Astrocyte (in vitro differentiated cells and primary cell): ENCODE data around the gene NDUFA5. TPM values are rescaled to one million over a fixed set of nuclear protein-coding genes. Genes with fewer than 3 reads are reported as not detected.
A peak's percentile ranks its signal among the peaks of the same experiment; 100 is the strongest.

Experiments
- DNase-seq: peaks from one replicate; pipeline ENCODE4 v3.0.0-alpha.2; 2010; ENCODE audit warnings: low read depth
- FAIRE-seq: peaks from 2 replicates; lab custom pipeline; 2011; peaks lifted over from hg19 to GRCh38; lab: Jason Lieb, UNC
- H2AFZ ChIP-seq: 2 replicates; pipeline ENCODE4 v1.6.0; 2012; ENCODE audit warnings: low read depth, low read length, inconsistent platforms
- H3K27ac ChIP-seq: 2 replicates; pipeline ENCODE4 v1.5.1; 2011; ENCODE audit warnings: low read depth, low read length, inconsistent platforms
- H3K27me3 ChIP-seq: 2 replicates; pipeline ENCODE4 v1.6.0; 2011; ENCODE audit warnings: low read length, inconsistent platforms; ENCODE audit not compliant: insufficient read depth
- H3K36me3 ChIP-seq: 2 replicates; pipeline ENCODE4 v1.5.1; 2011; ENCODE audit warnings: low read length, inconsistent platforms; ENCODE audit not compliant: insufficient read depth
- H3K4me1 ChIP-seq: 2 replicates; pipeline ENCODE4 v1.5.1; 2011; ENCODE audit warnings: low read length, inconsistent platforms; ENCODE audit not compliant: insufficient read depth
- H3K4me2 ChIP-seq: 2 replicates; pipeline ENCODE4 v1.6.0; 2012; ENCODE audit warnings: low read length, inconsistent platforms
- H3K4me3 ChIP-seq: 2 replicates; pipeline ENCODE4 v1.5.1; 2011; ENCODE audit warnings: low read depth, mild to moderate bottlenecking, low read length, inconsistent platforms; ENCODE audit not compliant: insufficient read depth
- H3K79me2 ChIP-seq: 2 replicates; pipeline ENCODE4 v1.6.0; 2012; ENCODE audit warnings: mild to moderate bottlenecking, low read length, inconsistent platforms; ENCODE audit not compliant: insufficient read depth
- H3K9ac ChIP-seq: 2 replicates; pipeline ENCODE4 v1.6.0; 2012; ENCODE audit warnings: mild to moderate bottlenecking, low read length, inconsistent platforms
- H3K9me3 ChIP-seq: 2 replicates; pipeline ENCODE4 v1.5.1; 2012; ENCODE audit warnings: low read depth, mild to moderate bottlenecking, low read length, inconsistent platforms; ENCODE audit not compliant: insufficient read depth
- H4K20me1 ChIP-seq: 2 replicates; pipeline ENCODE4 v1.6.0; 2012; ENCODE audit warnings: low read length, inconsistent platforms; ENCODE audit not compliant: insufficient read depth
- H3K27ac Mint-ChIP-seq: one replicate; pipeline ENCODE4 v1.8.0; 2021; ENCODE audit warnings: mild to moderate bottlenecking, mixed read lengths; ENCODE audit not compliant: unreplicated experiment
- H3K27me3 Mint-ChIP-seq: one replicate; pipeline ENCODE4 v1.8.0; 2021; ENCODE audit warnings: low read depth, mixed read lengths; ENCODE audit not compliant: unreplicated experiment
- H3K36me3 Mint-ChIP-seq: one replicate; pipeline ENCODE4 v1.8.0; 2021; ENCODE audit warnings: low read depth, mixed read lengths; ENCODE audit not compliant: unreplicated experiment
- H3K4me1 Mint-ChIP-seq: one replicate; pipeline ENCODE4 v1.8.0; 2021; ENCODE audit warnings: low read depth, mixed read lengths; ENCODE audit not compliant: unreplicated experiment
- H3K4me3 Mint-ChIP-seq: one replicate; pipeline ENCODE4 v1.8.0; 2021; ENCODE audit warnings: mild to moderate bottlenecking, moderate library complexity, mixed read lengths; ENCODE audit not compliant: unreplicated experiment
- H3K9me3 Mint-ChIP-seq: one replicate; pipeline ENCODE4 v1.8.0; 2021; ENCODE audit warnings: mild to moderate bottlenecking, mixed read lengths; ENCODE audit not compliant: unreplicated experiment
- CTCF ChIP-seq: IDR thresholded peaks from 2 replicates; pipeline ENCODE4 v1.5.1; 2011; ENCODE audit warnings: low read depth, mild to moderate bottlenecking, inconsistent platforms, low read length, moderate library complexity; ENCODE audit not compliant: insufficient read depth
- EZH2 ChIP-seq: IDR thresholded peaks from 2 replicates; pipeline ENCODE4 v1.6.1; 2012; ENCODE audit warnings: mild to moderate bottlenecking, low read length, inconsistent platforms; ENCODE audit not compliant: insufficient read depth
- total RNA-seq: library from RNA; stranded (reverse); gene quantifications from 2 replicates; pipeline ENCODE4 v1.2.1, GENCODE V29; 2021

Gene NDUFA5
- total RNA-seq, 1 donor from 2014 or later: 48.9 TPM

DNA sequence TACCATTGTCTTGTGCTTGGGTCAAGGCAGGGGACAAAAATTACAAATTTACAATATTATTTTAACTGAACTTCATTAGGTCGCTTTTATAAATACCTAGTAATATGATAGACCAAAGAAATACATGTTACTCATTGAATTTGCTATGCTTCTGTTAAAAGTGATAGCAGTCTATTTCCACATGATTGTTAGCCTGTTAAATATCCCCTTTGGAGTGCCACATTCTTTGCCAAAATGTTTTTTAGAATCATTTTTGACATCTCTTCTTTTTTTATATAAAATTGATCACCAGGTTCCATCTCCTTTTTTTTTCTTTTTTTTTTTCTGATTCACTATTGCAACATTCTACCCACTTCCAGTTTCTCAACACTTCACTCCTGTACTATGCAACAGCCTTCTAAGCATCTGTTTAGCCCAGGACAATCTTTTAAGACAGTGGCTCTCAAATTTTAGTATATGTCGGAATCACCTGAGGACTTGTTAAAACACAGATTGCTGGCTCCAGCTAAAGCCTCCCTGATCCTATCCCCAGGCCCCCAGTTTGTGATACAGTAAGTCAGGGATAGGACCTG is 16.4 kb upstream of the NDUFA5 start:
- no peak overlapping the region for H2AFZ ChIP-seq
- no peaks in the 10 kb centered on the region for H4K20me1 ChIP-seq
- H3K27ac Mint-ChIP-seq: no peak overlapping the region
- TF ChIP-seq CTCF (no peak), EZH2 (no peak)
- no peak overlapping the region for H3K9ac ChIP-seq
- H3K36me3 ChIP-seq: no peaks in the 10 kb centered on the region
- no peak for DNase-seq
- no peaks in the 10 kb centered on the region for H3K27me3 ChIP-seq
- no peak overlapping the region for H3K27ac ChIP-seq
- H3K4me2 ChIP-seq: no peak overlapping the region
- H3K9me3 ChIP-seq: no peaks in the 10 kb centered on the region
- H3K9me3 Mint-ChIP-seq: no peaks in the 10 kb centered on the region
- no peaks in the 10 kb centered on the region for H3K79me2 ChIP-seq
- no peaks in the 10 kb centered on the region for H3K36me3 Mint-ChIP-seq
- no peak for FAIRE-seq
- H3K4me1 Mint-ChIP-seq: no peaks in the 10 kb centered on the region
- H3K4me3 ChIP-seq: no peak overlapping the region
- H3K4me3 Mint-ChIP-seq: no peak overlapping the region
- no peaks in the 10 kb centered on the region for H3K4me1 ChIP-seq
- H3K27me3 Mint-ChIP-seq: no peaks in the 10 kb centered on the region

- Mint-ChIP-seq H3K27ac (no peak overlapping the region), H3K4me1 (no peaks in the 10 kb centered on the region), H3K36me3 (no peaks in the 10 kb centered on the region), H3K9me3 (no peaks in the 10 kb centered on the region), H3K27me3 (no peaks in the 10 kb centered on the region), H3K4me3 (no peak overlapping the region)
- H3K9me3 ChIP-seq: no peaks in the 10 kb centered on the region
- H3K9ac ChIP-seq: no peak overlapping the region
- DNase-seq (no peak), FAIRE-seq (no peak)
- no peaks in the 10 kb centered on the region for H3K79me2 ChIP-seq
- H3K36me3 ChIP-seq: no peaks in the 10 kb centered on the region
- H3K4me2 ChIP-seq: no peak overlapping the region
- H2AFZ ChIP-seq: no peak overlapping the region
- no peaks in the 10 kb centered on the region for H3K4me1 ChIP-seq
- H4K20me1 ChIP-seq: no peaks in the 10 kb centered on the region
- no peak for TF ChIP-seq EZH2
- TF ChIP-seq CTCF: no peak
- no peaks in the 10 kb centered on the region for H3K27me3 ChIP-seq
- H3K4me3 ChIP-seq: no peak overlapping the region
- H3K27ac ChIP-seq: no peak overlapping the region
Measured at GRCh38 chr7:123573341-123573740, 15.7 kb upstream of the NDUFA5 start.

DNA sequence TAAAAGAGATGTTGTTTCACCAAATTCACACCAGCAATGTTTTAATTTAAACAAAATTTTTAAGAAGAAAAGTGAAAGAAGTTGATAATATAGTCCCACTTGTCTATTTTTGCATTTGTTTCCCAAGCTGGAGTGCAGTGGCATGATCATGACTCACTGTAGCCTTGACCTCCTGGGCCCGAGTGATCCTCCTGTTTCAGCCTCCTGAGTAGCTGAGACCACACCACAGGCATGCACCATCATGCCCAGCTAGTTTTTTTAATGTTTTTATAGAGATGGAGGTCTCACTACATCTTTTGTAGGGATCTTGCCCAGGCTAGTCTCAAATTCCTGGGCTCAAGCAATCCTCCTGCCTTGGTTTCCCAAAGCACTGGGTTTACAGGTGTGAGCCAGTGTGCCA is 14.1 kb upstream of the NDUFA5 start:
- Histone ChIP-seq H3K27me3 (no peaks in the 10 kb centered on the region), H3K36me3 (no peaks in the 10 kb centered on the region), H2AFZ (no peak overlapping the region), H3K79me2 (no peaks in the 10 kb centered on the region), H3K4me3 (no peak overlapping the region), H3K4me2 (no peak overlapping the region), H3K9ac (no peak overlapping the region), H3K9me3 (no peaks in the 10 kb centered on the region), H3K4me1 (no peaks in the 10 kb centered on the region), H3K27ac (no peak overlapping the region), H4K20me1 (no peaks in the 10 kb centered on the region)
- no peaks in the 10 kb centered on the region for H3K4me1 Mint-ChIP-seq
- H3K27ac Mint-ChIP-seq: no peak overlapping the region
- H3K36me3 Mint-ChIP-seq: no peaks in the 10 kb centered on the region
- H3K4me3 Mint-ChIP-seq: no peak overlapping the region
- TF ChIP-seq EZH2 (no peak), CTCF (no peak)
- peak; percentile 7 for DNase-seq
- H3K27me3 Mint-ChIP-seq: no peaks in the 10 kb centered on the region
- no peak for FAIRE-seq
- no peaks in the 10 kb centered on the region for H3K9me3 Mint-ChIP-seq
